ENCODE results near the gene OXNAD1. TPM values are rescaled to one million over a fixed set of nuclear protein-coding genes. Genes with fewer than 3 reads are reported as not detected.

Gene OXNAD1
- total RNA-seq, 2 donors from 2014 or later: 23.4 to 26.2 TPM

DNA sequence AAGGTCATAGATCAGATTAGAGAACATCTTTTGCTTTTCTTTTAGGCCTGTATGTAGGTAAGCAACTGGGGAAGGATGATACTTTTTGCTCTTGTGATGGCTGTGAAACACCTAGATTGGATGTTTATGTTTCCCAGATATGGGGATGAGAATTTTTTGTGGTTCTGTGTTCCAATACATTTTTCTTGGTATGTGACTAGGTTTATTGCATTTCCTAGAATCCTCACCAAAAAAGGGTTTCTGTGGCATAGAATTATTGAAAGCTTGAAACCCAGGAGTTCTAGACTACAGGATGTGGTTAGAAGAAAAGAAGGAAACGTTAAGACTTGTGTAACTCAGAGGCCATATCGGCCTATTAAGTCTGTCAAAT is 25.8 kb downstream of the OXNAD1 start:
- DNase-seq: no peak
- no peaks in the 10 kb centered on the region for H3K36me3 ChIP-seq
- TF ChIP-seq CTCF (IDR thresholded peaks at IDR 0.05): no peak
- H3K9me3 ChIP-seq: no peaks in the 10 kb centered on the region
- no peaks in the 10 kb centered on the region for H3K27me3 ChIP-seq
- H3K27ac ChIP-seq: no peak overlapping the region
- no peak overlapping the region for H3K9ac ChIP-seq (ENCODE audit: low read depth in 2 of 2, low read length in 2 of 2)
- H3K4me3 ChIP-seq: no peak overlapping the region
- intact Hi-C loops (cut with DNase I): loop anchor here (1.0 kb wide), 1 partner anchor 259 kb away; no protein-coding TSS in a partner anchor
- no peaks in the 10 kb centered on the region for H3K4me1 ChIP-seq

- Histone ChIP-seq H3K4me3 (no peak overlapping the region), H3K36me3 (no peaks in the 10 kb centered on the region), H3K27me3 (no peaks in the 10 kb centered on the region), H3K4me1 (no peaks in the 10 kb centered on the region), H3K27ac (no peak overlapping the region), H3K9ac (ENCODE audit: low read depth in 2 of 2, low read length in 2 of 2) (no peak overlapping the region), H3K9me3 (no peaks in the 10 kb centered on the region)
- intact Hi-C loops (cut with DNase I): no loop called here
- TF ChIP-seq CTCF (IDR thresholded peaks at IDR 0.05): no peak
- no peak for DNase-seq
Observed at GRCh38 chr3:16294844-16295243, 29.8 kb downstream of the OXNAD1 start.

GRCh38 chr3:16295298-16295890 is 30.4 kb downstream of the OXNAD1 start:
- no peak for DNase-seq
- H3K4me3 ChIP-seq: no peak overlapping the region
- no peaks in the 10 kb centered on the region for H3K36me3 ChIP-seq
- H3K4me1 ChIP-seq: no peaks in the 10 kb centered on the region
- TF ChIP-seq CTCF (IDR thresholded peaks at IDR 0.05): no peak
- intact Hi-C loops (cut with DNase I): no loop called here
- H3K9ac ChIP-seq (ENCODE audit: low read depth in 2 of 2, low read length in 2 of 2): no peak overlapping the region
- no peaks in the 10 kb centered on the region for H3K27me3 ChIP-seq
- H3K9me3 ChIP-seq: no peaks in the 10 kb centered on the region
- H3K27ac ChIP-seq: no peak overlapping the region

GRCh38 chr3:16297997-16298885 is 33.2 kb downstream of the OXNAD1 start:
- intact Hi-C loops (cut with DNase I): no loop called here
- no peak overlapping the region for H3K9ac ChIP-seq (ENCODE audit: low read depth in 2 of 2, low read length in 2 of 2)
- DNase-seq: no peak
- no peaks in the 10 kb centered on the region for H3K4me1 ChIP-seq
- TF ChIP-seq CTCF (IDR thresholded peaks at IDR 0.05): no peak
- no peak overlapping the region for H3K27ac ChIP-seq
- no peaks in the 10 kb centered on the region for H3K36me3 ChIP-seq
- H3K9me3 ChIP-seq: no peaks in the 10 kb centered on the region
- no peaks in the 10 kb centered on the region for H3K27me3 ChIP-seq
- no peak overlapping the region for H3K4me3 ChIP-seq

DNA sequence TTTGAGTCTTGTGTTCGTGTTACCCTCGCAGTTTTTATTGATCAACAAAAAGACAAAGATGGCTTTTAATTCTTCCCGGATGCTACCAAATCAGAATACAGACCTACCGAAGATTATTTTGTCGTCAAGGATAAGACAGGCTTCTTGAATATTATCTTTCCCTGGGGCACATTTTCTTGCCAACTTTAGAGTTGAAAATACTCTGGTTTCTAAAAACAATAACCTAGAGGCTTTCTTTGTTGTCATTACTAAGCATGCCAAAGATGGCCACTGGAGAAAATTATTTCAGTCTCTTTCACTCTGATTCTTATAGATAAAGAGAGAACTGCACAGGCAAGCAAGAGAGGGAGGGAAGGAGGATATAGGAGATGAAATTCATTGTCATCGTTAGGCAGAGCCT is 33.9 kb downstream of the OXNAD1 start:
- Histone ChIP-seq H3K4me3 (no peak overlapping the region), H3K9ac (ENCODE audit: low read depth in 2 of 2, low read length in 2 of 2) (no peak overlapping the region), H3K4me1 (no peaks in the 10 kb centered on the region), H3K9me3 (no peaks in the 10 kb centered on the region), H3K27ac (no peak overlapping the region), H3K36me3 (no peaks in the 10 kb centered on the region), H3K27me3 (no peaks in the 10 kb centered on the region)
- DNase-seq: no peak
- intact Hi-C loops (cut with DNase I): no loop called here
- TF ChIP-seq CTCF (IDR thresholded peaks at IDR 0.05): no peak

Measured in colonic mucosa (tissue), 4 donors.